Astrocyte (in vitro differentiated cells and primary cell): ENCODE results near the gene KBTBD13. TPM values are rescaled to one million over a fixed set of nuclear protein-coding genes. Genes with fewer than 3 reads are reported as not detected.

ENCODE experiments used
- DNase-seq: peaks from one replicate; pipeline ENCODE4 v3.0.0-alpha.2; 2010; ENCODE audit warnings: low read depth
- FAIRE-seq: peaks from 2 replicates; lab custom pipeline; 2011; peaks lifted over from hg19 to GRCh38; lab: Jason Lieb, UNC
- H2AFZ ChIP-seq: 2 replicates; pipeline ENCODE4 v1.6.0; 2012; ENCODE audit warnings: low read depth, low read length, inconsistent platforms
- H3K27ac ChIP-seq: 2 replicates; pipeline ENCODE4 v1.5.1; 2011; ENCODE audit warnings: low read depth, low read length, inconsistent platforms
- H3K27me3 ChIP-seq: 2 replicates; pipeline ENCODE4 v1.6.0; 2011; ENCODE audit warnings: low read length, inconsistent platforms; ENCODE audit not compliant: insufficient read depth
- H3K36me3 ChIP-seq: 2 replicates; pipeline ENCODE4 v1.5.1; 2011; ENCODE audit warnings: low read length, inconsistent platforms; ENCODE audit not compliant: insufficient read depth
- H3K4me1 ChIP-seq: 2 replicates; pipeline ENCODE4 v1.5.1; 2011; ENCODE audit warnings: low read length, inconsistent platforms; ENCODE audit not compliant: insufficient read depth
- H3K4me2 ChIP-seq: 2 replicates; pipeline ENCODE4 v1.6.0; 2012; ENCODE audit warnings: low read length, inconsistent platforms
- H3K4me3 ChIP-seq: 2 replicates; pipeline ENCODE4 v1.5.1; 2011; ENCODE audit warnings: low read depth, mild to moderate bottlenecking, low read length, inconsistent platforms; ENCODE audit not compliant: insufficient read depth
- H3K79me2 ChIP-seq: 2 replicates; pipeline ENCODE4 v1.6.0; 2012; ENCODE audit warnings: mild to moderate bottlenecking, low read length, inconsistent platforms; ENCODE audit not compliant: insufficient read depth
- H3K9ac ChIP-seq: 2 replicates; pipeline ENCODE4 v1.6.0; 2012; ENCODE audit warnings: mild to moderate bottlenecking, low read length, inconsistent platforms
- H3K9me3 ChIP-seq: 2 replicates; pipeline ENCODE4 v1.5.1; 2012; ENCODE audit warnings: low read depth, mild to moderate bottlenecking, low read length, inconsistent platforms; ENCODE audit not compliant: insufficient read depth
- H4K20me1 ChIP-seq: 2 replicates; pipeline ENCODE4 v1.6.0; 2012; ENCODE audit warnings: low read length, inconsistent platforms; ENCODE audit not compliant: insufficient read depth
- H3K27ac Mint-ChIP-seq: one replicate; pipeline ENCODE4 v1.8.0; 2021; ENCODE audit warnings: mild to moderate bottlenecking, mixed read lengths; ENCODE audit not compliant: unreplicated experiment
- H3K27me3 Mint-ChIP-seq: one replicate; pipeline ENCODE4 v1.8.0; 2021; ENCODE audit warnings: low read depth, mixed read lengths; ENCODE audit not compliant: unreplicated experiment
- H3K36me3 Mint-ChIP-seq: one replicate; pipeline ENCODE4 v1.8.0; 2021; ENCODE audit warnings: low read depth, mixed read lengths; ENCODE audit not compliant: unreplicated experiment
- H3K4me1 Mint-ChIP-seq: one replicate; pipeline ENCODE4 v1.8.0; 2021; ENCODE audit warnings: low read depth, mixed read lengths; ENCODE audit not compliant: unreplicated experiment
- H3K4me3 Mint-ChIP-seq: one replicate; pipeline ENCODE4 v1.8.0; 2021; ENCODE audit warnings: mild to moderate bottlenecking, moderate library complexity, mixed read lengths; ENCODE audit not compliant: unreplicated experiment
- H3K9me3 Mint-ChIP-seq: one replicate; pipeline ENCODE4 v1.8.0; 2021; ENCODE audit warnings: mild to moderate bottlenecking, mixed read lengths; ENCODE audit not compliant: unreplicated experiment
- EZH2 ChIP-seq: IDR thresholded peaks from 2 replicates; pipeline ENCODE4 v1.6.1; 2012; ENCODE audit warnings: mild to moderate bottlenecking, low read length, inconsistent platforms; ENCODE audit not compliant: insufficient read depth
- total RNA-seq: library from RNA; stranded (reverse); gene quantifications from 2 replicates; pipeline ENCODE4 v1.2.1, GENCODE V29; 2021
- TF ChIP-seq, protein P1 (sequence below): IDR thresholded peaks from 2 replicates; pipeline ENCODE4 v1.5.1; 2011; ENCODE audit warnings: low read depth, mild to moderate bottlenecking, inconsistent platforms, low read length, moderate library complexity; ENCODE audit not compliant: insufficient read depth

KBTBD13 gene
- total RNA-seq, 1 donor from 2014 or later = not detected

DNA sequence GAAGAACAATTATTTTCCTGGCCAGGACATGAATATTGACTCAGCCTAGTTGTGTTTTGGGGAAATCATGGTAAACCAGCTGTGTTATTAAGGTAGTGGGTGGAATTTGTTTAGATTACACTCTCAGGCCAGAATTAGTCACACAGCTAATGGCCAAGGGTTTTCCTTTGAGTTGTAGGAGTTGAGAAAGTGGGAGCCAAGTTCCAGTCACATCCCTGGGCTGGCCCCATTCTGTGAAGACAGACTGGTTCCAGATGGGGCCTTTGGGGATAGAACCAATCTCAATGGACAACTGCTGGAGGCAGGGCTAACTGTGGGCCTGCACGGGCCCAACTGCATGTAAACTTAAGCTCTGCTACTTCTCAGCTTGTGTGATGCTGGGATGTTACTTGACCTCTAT is 7.4 kb upstream of the KBTBD13 start:
- peak overlapping the region; percentile 11 for H3K4me3 Mint-ChIP-seq
- no peaks in the 10 kb centered on the region for H3K36me3 ChIP-seq
- H3K27me3 Mint-ChIP-seq = peaks cover 31% of the 10 kb centered on the region
- peaks cover 28% of the 10 kb centered on the region for H3K4me1 ChIP-seq
- H3K9me3 ChIP-seq = no peaks in the 10 kb centered on the region
- peaks cover 29% of the 10 kb centered on the region for H3K27me3 ChIP-seq
- H3K9ac ChIP-seq = no peak overlapping the region
- H3K27ac ChIP-seq = no peak overlapping the region
- DNase-seq (peak; percentile 94), FAIRE-seq (no peak)
- no peaks in the 10 kb centered on the region for H3K36me3 Mint-ChIP-seq
- peak overlapping the region; percentile 30 for H3K4me2 ChIP-seq
- H3K4me3 ChIP-seq = no peak overlapping the region
- H3K79me2 ChIP-seq = no peaks in the 10 kb centered on the region
- no peaks in the 10 kb centered on the region for H4K20me1 ChIP-seq
- H3K27ac Mint-ChIP-seq = no peak overlapping the region
- no peak overlapping the region for H2AFZ ChIP-seq
- no peak for TF ChIP-seq EZH2
- TF ChIP-seq, protein P1, sequence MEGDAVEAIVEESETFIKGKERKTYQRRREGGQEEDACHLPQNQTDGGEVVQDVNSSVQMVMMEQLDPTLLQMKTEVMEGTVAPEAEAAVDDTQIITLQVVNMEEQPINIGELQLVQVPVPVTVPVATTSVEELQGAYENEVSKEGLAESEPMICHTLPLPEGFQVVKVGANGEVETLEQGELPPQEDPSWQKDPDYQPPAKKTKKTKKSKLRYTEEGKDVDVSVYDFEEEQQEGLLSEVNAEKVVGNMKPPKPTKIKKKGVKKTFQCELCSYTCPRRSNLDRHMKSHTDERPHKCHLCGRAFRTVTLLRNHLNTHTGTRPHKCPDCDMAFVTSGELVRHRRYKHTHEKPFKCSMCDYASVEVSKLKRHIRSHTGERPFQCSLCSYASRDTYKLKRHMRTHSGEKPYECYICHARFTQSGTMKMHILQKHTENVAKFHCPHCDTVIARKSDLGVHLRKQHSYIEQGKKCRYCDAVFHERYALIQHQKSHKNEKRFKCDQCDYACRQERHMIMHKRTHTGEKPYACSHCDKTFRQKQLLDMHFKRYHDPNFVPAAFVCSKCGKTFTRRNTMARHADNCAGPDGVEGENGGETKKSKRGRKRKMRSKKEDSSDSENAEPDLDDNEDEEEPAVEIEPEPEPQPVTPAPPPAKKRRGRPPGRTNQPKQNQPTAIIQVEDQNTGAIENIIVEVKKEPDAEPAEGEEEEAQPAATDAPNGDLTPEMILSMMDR = no peak
- peaks cover 19% of the 10 kb centered on the region for H3K4me1 Mint-ChIP-seq
- peaks cover 2% of the 10 kb centered on the region for H3K9me3 Mint-ChIP-seq

DNA sequence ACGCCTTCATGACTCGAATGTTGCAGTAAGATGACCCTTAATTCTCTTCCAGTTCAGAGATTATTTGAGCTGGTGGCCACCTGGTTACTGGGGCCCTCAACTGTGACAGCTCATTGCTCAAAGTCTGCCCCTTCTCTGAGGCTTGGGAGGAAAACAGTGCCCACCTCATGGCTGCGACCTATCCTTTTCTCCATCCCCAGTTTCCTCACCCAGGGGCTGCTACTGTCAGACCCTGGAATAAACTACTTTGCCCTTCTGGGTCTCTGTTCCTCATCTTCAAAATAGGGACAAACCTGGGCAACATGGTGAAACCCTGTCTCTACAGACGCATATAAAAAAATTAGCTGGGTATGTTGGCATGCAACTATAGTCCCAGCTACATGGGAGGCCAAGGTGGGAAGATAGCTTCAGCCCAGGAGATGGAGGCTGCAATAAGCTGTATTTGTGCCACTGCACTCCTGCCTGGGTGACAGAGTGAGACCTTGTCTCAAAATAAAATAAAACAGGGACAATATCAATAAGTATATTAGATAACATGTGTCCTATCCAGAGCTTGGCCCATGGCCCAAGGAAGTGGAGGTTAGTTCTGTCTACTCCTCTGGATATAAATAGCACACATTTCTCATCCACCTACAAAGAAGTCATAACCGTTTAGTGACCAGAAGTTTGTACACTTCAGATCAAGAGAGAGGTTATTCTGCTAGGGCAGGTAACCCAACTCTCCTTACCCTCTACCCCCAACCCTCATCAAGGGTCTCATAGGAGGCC is 6.6 kb upstream of the KBTBD13 start:
- Histone ChIP-seq H3K4me1 (peaks cover 28% of the 10 kb centered on the region), H3K27me3 (peaks cover 25% of the 10 kb centered on the region), H2AFZ (no peak overlapping the region), H3K4me3 (no peak overlapping the region), H3K79me2 (no peaks in the 10 kb centered on the region), H3K36me3 (no peaks in the 10 kb centered on the region), H3K27ac (no peak overlapping the region), H4K20me1 (no peaks in the 10 kb centered on the region), H3K4me2 (peak overlapping the region; percentile 30), H3K9ac (no peak overlapping the region), H3K9me3 (no peaks in the 10 kb centered on the region)
- DNase-seq (no peak), FAIRE-seq (no peak)
- H3K4me1 Mint-ChIP-seq = peaks cover 19% of the 10 kb centered on the region
- H3K4me3 Mint-ChIP-seq = no peak overlapping the region
- H3K27ac Mint-ChIP-seq = no peak overlapping the region
- H3K27me3 Mint-ChIP-seq = peaks cover 31% of the 10 kb centered on the region
- H3K9me3 Mint-ChIP-seq = peaks cover 2% of the 10 kb centered on the region
- no peak for TF ChIP-seq EZH2
- TF ChIP-seq, protein P1 = no peak
- no peaks in the 10 kb centered on the region for H3K36me3 Mint-ChIP-seq

DNA sequence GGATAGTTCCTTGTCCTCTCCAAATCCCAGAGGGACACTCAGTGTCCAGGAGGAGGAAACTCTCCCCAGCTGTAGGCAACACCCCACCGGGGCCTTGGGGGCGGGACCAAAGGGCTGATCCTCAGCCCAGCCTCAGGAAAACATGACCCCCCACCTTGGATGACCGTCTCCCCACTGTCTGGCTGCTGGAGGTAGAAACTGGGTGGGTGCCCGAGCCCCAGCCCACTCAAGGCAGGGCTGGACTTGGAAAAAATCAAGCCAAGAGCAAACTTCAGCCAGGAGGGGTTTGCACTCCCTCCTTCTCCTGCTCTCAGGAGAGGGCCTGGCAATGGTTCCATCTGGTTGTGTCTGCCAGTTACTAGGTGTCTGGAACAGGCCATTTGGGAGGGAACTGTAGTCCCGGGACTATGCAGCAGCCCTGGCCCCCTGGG is 5.2 kb upstream of the KBTBD13 start:
- peaks cover 28% of the 10 kb centered on the region for H3K4me1 ChIP-seq
- H3K79me2 ChIP-seq = no peaks in the 10 kb centered on the region
- Mint-ChIP-seq H3K9me3 (peaks cover 10% of the 10 kb centered on the region), H3K36me3 (peaks cover 2% of the 10 kb centered on the region), H3K27me3 (peaks cover 44% of the 10 kb centered on the region), H3K27ac (no peak overlapping the region), H3K4me1 (peaks cover 10% of the 10 kb centered on the region), H3K4me3 (no peak overlapping the region)
- FAIRE-seq = no peak
- H3K4me3 ChIP-seq = no peak overlapping the region
- H3K9me3 ChIP-seq = no peaks in the 10 kb centered on the region
- TF ChIP-seq, protein P1 = no peak
- no peak for TF ChIP-seq EZH2
- H2AFZ ChIP-seq = no peak overlapping the region
- peaks cover 13% of the 10 kb centered on the region for H3K27me3 ChIP-seq
- H3K36me3 ChIP-seq = no peaks in the 10 kb centered on the region
- H3K4me2 ChIP-seq = no peak overlapping the region
- no peaks in the 10 kb centered on the region for H4K20me1 ChIP-seq
- no peak for DNase-seq
- H3K9ac ChIP-seq = no peak overlapping the region
- no peak overlapping the region for H3K27ac ChIP-seq
